NCI-H345 treated with DMSO at 0.1 percent for 48 hours (cell line): ENCODE data around the gene ERBB4.
A peak's percentile ranks its signal among the peaks of the same experiment; 100 is the strongest.
"Not testable (repeated sequence)": the region's sequence is repeated elsewhere in the genome, so short reads cannot be mapped to it uniquely, and the experiment has no call there.

Experiments
- DNase-seq: peaks from one replicate; lab custom pipeline; 2025; ENCODE audit not compliant: unreplicated experiment; lab: John Stamatoyannopoulos, UW

The ERBB4 gene

DNA sequence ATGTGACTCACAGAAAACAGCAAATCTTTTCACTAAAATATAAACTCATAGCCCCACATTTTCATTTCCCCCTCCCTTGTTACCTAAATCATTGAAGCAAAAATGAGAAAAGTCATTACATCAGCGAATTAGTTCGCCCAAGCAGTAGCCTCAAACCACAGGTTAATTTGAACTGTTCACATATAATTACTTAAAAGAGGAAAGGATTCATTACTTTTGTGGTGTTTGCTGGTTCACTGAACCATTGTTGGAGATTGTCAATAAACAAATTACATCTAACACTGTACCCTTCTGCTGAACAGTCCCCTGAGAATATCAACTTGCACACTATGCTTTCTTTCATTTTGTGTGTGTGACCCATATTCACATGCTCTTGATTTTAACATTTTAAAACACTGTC is 238.7 kb downstream of the ERBB4 start:
- DNase-seq: no peak

DNA sequence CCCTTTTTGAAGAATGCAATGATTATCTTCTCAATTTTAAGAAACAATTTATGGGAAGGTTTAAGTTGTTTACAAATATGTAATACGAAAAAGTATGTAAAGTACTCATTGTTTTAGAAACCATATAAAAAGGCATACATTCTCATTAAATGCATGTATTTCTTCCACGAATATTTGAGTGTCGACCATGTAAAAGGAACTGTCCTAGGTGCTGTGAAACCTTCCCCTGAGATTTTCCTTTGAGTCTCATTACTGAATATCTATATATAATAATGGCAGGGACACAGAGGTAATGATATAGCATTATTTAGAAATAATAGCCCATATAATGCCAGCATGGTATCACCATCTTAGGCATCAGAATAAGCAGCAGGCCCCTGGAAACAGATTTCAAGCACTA is 239.3 kb downstream of the ERBB4 start:
- no peak for DNase-seq

DNA sequence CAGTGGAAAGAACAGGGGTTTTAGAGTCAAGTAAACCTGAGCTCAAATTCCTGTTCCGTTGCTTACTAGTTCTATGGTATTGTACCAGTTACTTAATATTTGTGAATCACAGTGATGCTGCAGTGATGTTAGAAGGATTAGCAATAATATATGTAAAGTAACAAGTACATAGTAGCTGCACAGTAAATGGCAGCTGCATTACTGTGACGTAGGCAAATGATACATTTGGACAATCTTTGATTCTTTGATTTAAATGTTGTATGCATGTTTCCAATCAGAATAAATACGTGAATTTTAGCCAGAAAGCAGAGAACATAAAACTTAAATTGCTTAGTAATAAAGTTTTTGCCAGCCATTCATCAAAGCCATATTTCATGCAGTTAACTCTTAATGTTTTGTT is 243.0 kb downstream of the ERBB4 start:
- DNase-seq: no peak

DNA sequence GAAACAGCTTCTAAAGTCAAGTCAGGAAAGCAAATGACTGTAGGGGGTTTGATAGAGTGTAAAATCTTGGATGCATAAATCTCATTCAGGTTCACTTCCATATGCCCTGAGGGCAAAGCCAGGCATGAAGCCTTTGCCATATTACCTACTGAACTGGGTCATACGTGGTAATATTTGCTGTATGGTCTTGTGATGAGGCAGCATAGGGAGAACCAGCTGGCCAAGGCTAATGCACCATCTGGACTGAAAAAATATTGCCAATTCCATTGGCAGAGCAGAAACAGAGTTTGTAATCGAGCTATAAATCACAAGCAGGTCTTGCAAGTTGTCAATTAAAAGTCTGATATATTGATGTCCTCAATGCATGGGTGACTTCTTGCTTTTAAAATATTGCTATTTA is 243.8 kb downstream of the ERBB4 start:
- peak; percentile 9 for DNase-seq

DNA sequence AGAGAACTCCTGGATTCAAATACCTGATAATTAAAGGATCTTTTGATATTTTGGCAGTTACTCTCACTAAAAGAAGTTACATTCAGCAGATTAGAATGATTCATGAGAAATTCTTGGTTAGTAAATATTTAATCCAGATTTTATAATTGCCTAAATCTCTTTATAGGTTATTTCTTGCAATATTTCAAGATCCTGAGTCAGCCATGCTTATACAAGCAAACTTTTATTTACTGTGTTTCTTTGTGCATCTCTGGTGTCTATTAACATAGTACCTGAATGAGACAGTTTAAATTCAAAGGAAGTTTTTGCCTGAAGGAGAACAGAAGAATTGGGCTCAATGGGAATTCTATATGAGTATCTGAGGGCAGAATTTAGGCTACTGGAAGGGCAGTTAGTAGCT is 249.3 kb downstream of the ERBB4 start:
- DNase-seq: no peak

DNA sequence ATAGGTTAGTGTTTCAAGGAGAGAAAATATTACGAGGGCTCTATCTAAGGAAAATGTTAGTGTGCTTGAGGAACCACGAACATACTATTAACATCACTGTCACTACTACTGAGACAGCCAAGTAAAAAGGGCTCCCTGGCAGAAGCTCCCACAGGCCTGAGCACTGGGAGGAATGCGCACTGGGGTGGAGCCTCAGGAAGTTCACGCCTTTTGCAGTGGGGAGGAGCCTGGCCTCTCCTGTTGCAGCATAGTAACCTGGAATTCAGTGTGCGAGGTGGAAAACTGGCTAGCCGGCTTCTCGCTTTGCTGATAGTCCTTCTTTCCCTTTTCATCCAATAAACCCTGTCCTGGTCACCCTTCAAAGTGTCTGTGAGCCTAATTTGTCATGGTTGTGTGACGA is 250.3 kb downstream of the ERBB4 start:
- no peak for DNase-seq

DNA sequence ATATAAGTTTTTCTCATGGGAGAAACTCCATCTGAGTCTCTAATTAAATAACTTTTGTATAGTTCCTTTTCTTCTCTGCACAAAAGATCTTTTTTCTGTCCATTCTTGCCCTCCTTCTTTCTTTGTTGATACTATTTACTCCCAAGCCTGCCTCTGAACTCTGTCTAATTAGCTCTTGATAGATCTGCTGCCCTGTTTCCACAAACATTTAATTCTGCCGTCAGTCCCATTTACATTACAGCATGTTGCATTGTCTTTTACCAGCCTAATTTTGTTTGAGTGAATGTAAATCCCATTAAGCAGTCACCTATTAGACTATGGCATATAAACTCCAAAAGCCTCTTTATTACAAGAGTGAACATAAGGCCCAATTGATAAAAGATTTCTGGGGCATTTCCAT is 254.4 kb downstream of the ERBB4 start:
- no peak for DNase-seq

DNA sequence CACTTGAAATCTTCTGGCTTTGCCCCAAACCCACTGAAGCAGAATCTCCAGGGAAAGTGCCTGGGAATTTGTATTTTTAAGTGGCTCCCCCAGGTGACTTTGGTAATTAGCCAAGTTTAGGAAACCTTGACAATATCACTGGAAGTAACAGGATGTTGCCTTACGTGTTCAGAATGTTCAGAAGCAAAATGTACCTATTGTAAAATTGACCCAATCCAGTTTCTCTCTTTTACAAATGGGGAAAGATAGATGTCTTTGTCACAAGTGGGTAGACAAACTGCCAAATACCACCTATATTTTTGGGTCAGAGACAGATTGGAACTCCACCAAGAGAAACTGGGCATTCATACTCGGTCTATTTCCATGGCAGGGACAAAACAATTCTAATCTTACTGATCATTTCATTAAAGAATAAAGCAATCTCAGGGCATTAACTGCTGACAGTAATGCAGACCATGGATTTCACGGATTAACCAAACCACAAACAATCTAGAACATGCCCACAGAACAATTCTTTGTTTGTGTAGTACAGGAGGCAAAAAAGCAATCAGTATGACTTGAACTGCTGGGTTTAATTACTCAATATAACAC is 255.8 kb downstream of the ERBB4 start:
- peak; percentile 35 for DNase-seq

DNA sequence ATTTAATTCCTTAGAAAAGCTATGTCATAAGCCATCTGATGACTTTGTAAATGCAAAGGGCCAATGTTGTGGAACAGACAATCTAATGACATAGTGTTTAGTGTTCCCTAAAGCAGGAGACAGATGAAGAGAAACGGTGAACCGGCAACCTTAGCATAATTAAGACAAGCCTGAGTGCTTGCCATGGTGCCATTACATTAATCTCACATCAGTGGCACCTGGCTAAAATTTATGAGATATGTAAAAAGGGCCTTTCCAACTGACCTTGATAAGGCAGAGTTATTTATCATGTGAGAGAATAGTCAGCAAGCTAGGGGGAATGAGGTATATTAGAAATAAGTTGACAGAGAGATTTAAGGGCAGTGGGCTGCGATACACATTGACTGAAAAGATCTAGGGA is 261.8 kb downstream of the ERBB4 start:
- DNase-seq: no peak

DNA sequence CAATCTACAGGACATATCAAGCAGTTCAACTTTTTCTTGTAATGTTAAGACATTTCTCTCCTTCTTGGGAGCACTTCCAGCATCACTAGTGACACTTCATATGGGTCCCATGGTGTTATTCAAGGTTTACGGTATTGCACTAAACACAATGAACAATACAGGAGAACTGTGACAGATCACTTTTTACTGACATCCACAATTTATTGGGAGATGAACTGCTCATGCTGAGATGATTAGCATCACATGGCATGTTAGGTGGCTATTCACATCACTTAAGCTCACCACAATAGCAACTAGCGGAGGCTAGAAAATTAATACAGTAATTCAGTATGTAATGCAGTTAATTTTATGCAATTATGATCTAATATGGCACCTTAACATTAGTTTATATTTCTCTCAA is 264.4 kb downstream of the ERBB4 start:
- no peak for DNase-seq

DNA sequence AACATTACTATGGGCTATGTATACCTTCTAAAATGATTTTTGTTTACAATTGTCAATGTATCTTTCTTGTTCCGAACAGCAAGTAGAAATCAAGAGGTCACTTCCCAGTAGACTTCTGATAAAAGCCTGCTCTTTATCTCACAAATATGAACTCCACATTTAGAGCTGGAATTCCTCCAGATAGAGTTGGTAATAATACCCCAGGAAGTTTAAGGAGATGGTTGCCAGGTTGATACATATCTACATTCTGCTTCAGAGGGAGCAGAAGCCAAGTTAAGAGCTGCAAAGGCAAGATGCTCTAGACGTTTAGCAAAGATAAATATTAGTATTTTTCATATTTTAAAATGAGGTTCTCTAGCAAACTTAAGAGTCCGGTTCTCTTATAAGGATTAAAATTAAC is 267.0 kb downstream of the ERBB4 start:
- no peak for DNase-seq

DNA sequence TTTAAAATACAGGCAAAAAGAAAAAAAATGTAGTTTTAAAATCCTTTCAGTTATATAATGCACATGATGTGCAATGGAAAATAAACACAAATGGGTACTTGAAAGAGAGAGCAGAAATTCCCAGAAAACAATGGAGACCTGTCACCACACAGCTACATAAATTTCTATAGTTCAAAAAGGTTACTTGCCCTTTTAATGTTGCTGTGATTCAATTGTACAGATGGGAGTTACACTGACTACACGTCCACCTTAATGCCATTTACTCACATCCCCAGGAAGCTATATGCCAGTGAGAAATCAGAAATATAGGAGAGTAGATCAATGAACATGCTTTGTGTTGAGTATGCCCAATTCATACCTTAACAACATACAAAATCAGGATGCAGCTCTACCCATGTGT is 269.6 kb downstream of the ERBB4 start:
- no peak for DNase-seq

DNA sequence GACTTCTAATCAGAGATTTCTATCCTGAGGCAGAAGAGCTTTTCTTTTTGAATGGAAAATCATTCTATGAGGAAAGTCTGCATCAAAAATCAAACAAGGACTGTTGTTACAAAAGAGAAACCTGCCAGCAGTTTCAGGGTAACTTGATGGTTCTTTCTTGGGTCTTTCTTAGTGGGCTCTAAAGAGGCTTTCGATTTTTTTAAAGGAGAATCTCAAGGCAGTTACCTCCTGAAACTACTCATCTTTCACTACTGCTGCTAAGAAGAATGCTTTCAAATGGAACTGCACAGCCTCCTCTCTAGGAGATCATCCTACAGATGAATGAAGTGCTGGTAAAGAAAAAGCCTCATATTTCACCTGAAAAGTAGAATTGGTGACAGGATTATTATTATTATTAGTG is 272.3 kb downstream of the ERBB4 start:
- no peak for DNase-seq

DNA sequence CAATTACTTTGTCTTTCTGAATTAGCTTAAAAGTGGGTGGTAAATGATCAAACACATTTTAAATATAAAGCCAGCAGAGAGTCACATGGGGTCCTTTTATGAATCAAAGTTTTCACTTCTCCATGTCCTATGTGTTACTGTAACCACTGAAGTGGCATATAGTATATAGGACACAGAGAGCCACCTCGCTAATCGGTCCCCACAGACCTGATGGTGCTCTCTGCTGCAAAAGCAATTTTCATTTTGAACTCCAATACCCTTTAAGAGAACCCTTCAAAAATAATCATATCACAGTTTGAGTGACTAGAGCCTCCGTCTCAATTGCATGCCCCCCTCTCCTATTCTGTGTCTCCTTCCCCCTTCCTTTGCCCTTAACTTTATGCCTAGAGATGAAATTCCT is 272.8 kb downstream of the ERBB4 start:
- DNase-seq: no peak

DNA sequence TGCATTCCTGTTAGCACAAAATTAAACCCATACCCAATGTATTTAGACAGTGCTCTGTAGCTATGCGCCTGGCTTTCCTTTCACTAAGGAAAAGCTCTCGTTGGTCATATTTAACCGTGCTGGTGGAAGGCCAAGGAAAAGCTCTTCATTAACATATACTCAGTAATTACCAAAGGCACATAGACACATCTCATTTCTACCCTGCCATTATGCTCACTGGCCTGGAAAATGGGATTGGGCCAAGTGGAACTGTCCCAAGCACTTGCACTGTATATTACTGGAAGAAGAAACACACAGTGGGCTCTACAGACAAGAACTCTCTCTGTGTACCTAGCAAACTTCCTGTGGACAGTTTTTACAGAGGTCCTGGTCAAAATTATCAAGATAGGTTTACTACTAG is 274.4 kb downstream of the ERBB4 start:
- no peak for DNase-seq

DNA sequence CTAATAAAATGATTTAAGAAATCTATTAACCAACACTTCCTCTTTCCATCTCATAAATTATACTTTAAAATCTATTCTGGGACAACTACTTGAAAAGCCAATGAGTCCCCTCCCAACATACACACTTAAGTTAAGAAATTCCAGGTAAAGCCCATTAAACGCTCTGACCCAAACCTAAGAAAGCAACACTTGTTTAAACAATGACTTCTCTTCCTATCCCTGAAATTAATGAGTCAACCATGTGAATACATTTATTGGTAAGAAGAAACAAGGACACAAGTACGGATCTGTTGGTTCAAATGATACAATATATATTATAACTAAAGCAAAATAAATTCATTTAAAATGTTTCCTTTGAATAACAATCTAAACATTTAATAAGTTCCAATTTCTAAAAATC is 279.4 kb downstream of the ERBB4 start:
- no peak for DNase-seq

DNA sequence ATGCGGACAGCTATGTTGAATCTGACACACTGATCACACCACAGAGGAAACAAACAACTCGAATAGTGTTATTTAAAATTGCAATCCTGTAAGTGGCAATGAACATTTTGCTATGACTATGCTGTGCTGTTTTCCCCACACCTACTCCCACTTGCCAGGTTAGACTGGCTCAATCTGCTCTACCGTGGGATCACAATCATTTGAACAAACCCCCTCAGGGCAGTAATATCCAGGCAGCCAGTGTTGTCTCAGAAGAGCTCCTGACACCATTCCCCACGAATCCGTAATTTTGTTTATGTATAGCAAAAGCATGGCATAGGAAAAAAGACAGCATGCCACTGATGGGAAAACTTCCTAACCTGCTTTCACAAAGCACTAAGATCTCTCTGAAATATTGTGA is 284.3 kb downstream of the ERBB4 start:
- no peak for DNase-seq

DNA sequence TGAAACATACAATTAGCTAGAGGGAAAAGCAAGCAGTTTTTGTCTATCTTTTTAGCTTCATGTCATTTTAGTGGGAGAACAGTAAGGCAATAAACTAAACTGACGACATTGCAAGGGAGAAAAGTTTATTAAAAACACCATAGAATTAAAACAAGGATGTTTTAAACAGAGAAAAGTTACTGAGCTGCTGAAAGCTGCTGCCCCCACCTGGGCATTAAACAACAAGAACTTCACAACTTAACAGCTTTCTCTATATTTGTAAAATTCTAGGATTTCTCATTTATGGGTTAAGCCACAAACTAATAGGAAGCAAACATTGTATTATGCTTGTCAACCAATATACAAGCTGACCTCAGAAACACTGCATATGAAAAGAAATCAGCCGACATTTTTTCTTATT is 289.2 kb downstream of the ERBB4 start:
- no peak for DNase-seq

DNA sequence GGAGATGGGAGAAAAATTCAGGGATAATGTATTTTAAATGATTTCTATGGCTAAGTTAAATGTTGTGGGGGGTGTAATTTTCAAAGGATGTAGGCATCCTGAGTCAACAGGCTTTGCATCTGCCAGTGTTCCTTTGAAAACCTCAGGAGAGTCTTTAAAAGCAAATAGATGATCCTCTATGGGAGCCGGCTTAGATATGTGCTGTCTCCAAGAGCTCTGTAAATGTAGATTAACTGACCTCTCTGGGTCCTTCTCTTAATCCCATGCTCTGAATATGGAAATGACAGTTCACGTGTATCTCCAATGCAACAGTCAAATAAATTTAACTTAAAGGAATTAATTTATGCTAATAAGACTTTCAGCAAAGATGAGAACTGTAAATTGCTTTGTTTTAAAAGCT is 292.7 kb downstream of the ERBB4 start:
- DNase-seq: no peak

DNA sequence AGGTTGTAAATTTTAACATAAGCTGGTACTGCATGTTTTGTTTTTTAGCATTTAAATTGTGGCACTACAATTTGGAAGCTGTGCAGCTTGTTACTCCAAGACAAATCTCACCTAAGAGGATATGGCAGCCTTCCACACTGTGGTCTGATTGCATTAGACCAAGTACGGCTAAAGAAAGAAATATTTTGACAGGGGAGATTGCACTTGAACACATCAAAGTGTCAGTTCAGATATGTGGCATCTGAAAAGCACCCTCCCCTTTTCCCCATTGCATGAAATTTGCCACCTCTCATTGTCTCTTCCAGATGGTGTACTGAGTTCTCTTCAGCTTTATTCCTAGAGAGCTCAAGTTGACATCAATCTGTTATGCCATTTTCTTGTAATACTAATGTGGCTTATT is 295.9 kb downstream of the ERBB4 start:
- DNase-seq: no peak

DNA sequence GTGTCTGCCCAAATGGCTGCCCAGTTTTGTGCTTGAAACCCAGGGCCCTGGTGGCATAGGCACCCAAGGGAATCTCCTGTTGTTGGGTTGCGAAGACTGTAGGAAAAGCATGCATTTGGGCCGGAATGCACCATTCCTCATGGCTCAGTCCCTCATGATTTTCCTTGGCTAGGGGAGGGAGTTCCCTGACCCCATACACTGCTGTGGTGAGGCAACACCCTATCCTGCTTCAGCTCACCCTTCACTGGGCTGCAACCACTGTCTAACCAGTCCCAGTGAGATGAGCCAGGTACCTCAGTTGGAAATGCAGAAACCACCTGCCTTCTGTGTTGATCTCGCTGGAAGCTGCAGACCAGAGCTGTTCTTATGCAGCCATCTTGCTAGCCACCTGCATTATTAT is 300.4 kb downstream of the ERBB4 start:
- DNase-seq: not testable (repeated sequence)

DNA sequence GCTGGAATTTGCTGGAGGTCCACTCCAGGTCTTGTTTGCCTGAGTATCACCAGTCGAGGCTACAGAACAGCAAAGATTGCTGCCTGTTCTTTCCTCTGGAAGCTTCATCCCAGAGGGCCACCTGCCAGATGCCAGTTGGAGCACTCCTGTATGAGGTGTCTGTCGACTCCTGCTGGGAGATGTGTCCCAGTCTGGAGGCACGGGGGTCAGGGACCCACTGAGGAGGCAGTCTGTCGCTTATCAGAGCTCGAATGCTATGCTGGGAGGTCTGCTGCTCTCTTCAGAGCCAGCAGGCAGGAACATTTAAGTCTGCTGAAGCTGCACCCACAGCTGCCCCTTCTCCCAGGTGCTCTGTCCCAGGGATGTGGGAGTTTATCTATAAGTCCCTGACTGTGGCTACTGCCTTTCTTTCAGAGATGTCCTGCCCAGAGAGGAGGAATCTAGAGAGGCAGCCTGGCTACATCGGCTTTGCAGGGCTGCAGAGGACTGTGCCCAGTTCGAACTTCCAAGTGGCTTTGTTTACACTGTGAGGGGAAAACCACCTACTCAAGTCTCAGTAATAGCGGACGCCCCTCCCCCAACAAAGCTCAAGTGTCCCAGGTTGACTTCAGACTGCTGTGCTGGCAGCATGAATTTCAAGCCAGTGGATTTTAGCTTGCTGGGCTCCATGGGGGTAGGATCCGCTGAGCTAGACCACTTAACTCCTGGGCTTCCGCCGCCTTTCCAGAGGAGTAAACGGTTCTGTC is 301.1 kb downstream of the ERBB4 start:
- no peak for DNase-seq

DNA sequence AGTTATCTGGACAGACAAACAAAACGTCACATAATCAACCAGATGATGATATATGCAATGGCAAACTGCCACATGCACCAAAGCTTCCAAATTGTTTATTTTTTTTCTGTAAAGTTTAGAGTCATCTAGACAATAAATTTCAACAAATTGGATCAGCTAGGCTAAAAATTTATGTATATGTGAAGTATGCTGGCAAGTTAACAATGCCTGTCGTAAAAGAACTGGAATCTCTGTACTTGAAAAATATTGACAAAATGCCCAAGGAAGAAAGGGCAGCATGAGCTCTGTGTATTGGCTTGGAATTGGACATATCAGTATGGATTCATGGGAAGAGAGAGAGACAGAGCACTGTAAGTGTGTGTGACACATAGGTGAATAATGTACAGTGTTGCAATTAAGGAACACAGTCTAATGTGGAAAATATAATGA is 309.8 kb downstream of the ERBB4 start:
- no peak for DNase-seq
